T-helper 2 cell treated with Interferon-gamma antibody and Interleukin-4, amounts not matched to agents 100 ng/mL and 5 ng/mL, for 36 hours (primary cell): ENCODE results near the gene SLC25A24. TPM values are rescaled to one million over a fixed set of nuclear protein-coding genes. Genes with fewer than 3 reads are reported as not detected.
"Not testable (repeated sequence)": the region's sequence is repeated elsewhere in the genome, so short reads cannot be mapped to it uniquely, and the experiment has no call there.

Experiments
- intact Hi-C: fragments of 100-400 bp; cut with micrococcal nuclease; formaldehyde crosslinking; loops from one replicate; pipeline ENCODE4 v1.15.1; 2023
- total RNA-seq: library from RNA; stranded (reverse); gene quantifications from 2 replicates; pipeline ENCODE4 v1.2.3, GENCODE V29; 2022

SLC25A24 gene
- total RNA-seq, 1 donor from 2014 or later = 33.2 TPM

- intact Hi-C loops = loop anchor here (5.0 kb wide), 1 partner anchor 412 kb away; no protein-coding TSS in a partner anchor
Observed at GRCh38 chr1:108199201-108199691, 897 bp downstream of the SLC25A24 start.

- intact Hi-C loops = no loop called here
Observed at GRCh38 chr1:108194051-108194450, 6.1 kb downstream of the SLC25A24 start.

- intact Hi-C loops = no loop called here
Observed at GRCh38 chr1:108193333-108193732, 6.8 kb downstream of the SLC25A24 start.

- intact Hi-C loops = no loop called here
Observed at GRCh38 chr1:108192581-108192980, 7.6 kb downstream of the SLC25A24 start.

GRCh38 chr1:108190686-108191416 lies 9.3 kb downstream of the SLC25A24 start:
- intact Hi-C loops = no loop called here

GRCh38 chr1:108190001-108190634 lies 10.0 kb downstream of the SLC25A24 start:
- intact Hi-C loops = no loop called here

GRCh38 chr1:108188801-108189200 lies 11.3 kb downstream of the SLC25A24 start:
- intact Hi-C loops = no loop called here

GRCh38 chr1:108182959-108183700 lies 17.0 kb downstream of the SLC25A24 start:
- intact Hi-C loops = no loop called here

GRCh38 chr1:108179018-108179417 lies 21.1 kb downstream of the SLC25A24 start:
- intact Hi-C loops = no loop called here

- intact Hi-C loops = not testable (repeated sequence)
Observed at GRCh38 chr1:108162409-108162808, 37.7 kb downstream of the SLC25A24 start.

- intact Hi-C loops = not testable (repeated sequence)
Observed at GRCh38 chr1:108159951-108160350, 40.2 kb downstream of the SLC25A24 start.

GRCh38 chr1:108158893-108159453 lies 41.2 kb downstream of the SLC25A24 start:
- intact Hi-C loops = no loop called here

GRCh38 chr1:108154314-108154713 lies 45.8 kb downstream of the SLC25A24 start:
- intact Hi-C loops = no loop called here

GRCh38 chr1:108152782-108153222 lies 47.3 kb downstream of the SLC25A24 start:
- intact Hi-C loops = no loop called here

- intact Hi-C loops = no loop called here
Observed at GRCh38 chr1:108151548-108151947, 48.6 kb downstream of the SLC25A24 start.

GRCh38 chr1:108149796-108150467 lies 50.2 kb downstream of the SLC25A24 start:
- intact Hi-C loops = no loop called here

GRCh38 chr1:108144569-108144968 lies 55.6 kb downstream of the SLC25A24 start:
- intact Hi-C loops = not testable (repeated sequence)

- intact Hi-C loops = no loop called here
Observed at GRCh38 chr1:108142773-108143394, 57.3 kb downstream of the SLC25A24 start.

GRCh38 chr1:108142258-108142657 lies 57.9 kb downstream of the SLC25A24 start:
- intact Hi-C loops = no loop called here

- intact Hi-C loops = no loop called here
Observed at GRCh38 chr1:108141621-108142020, 58.5 kb downstream of the SLC25A24 start.

- intact Hi-C loops = no loop called here
Observed at GRCh38 chr1:108140936-108141335, 59.2 kb downstream of the SLC25A24 start.
